Measurements from ENCODE around the gene TBCK. TPM values are rescaled to one million over a fixed set of nuclear protein-coding genes. Genes with fewer than 3 reads are reported as not detected.

TBCK gene
- total and polyA plus RNA-seq, 2 experiments from 2014 or later, result 13.9 to 28.9 TPM

GRCh38 chr4:106364282-106364681 is 48.3 kb upstream of the TBCK start:
- no peak overlapping the region for H3K4me3 Mint-ChIP-seq

More at GRCh38 chr4:106364282-106364681, 48.3 kb upstream of the TBCK start:
- no peaks in the 10 kb centered on the region for H3K27me3 ChIP-seq (ENCODE audit: insufficient read depth)
- DNase-seq (ENCODE audit: low spot score) (peak; percentile 5), ATAC-seq (peak; percentile 46; the same call in 2 of the 3 replicates)
- H3K27ac ChIP-seq (ENCODE audit: low read depth), result no peak overlapping the region
- H3K4me2 ChIP-seq, result no peak overlapping the region
- H3K36me3 ChIP-seq (ENCODE audit: insufficient read depth), result no peaks in the 10 kb centered on the region
- no peaks in the 10 kb centered on the region for H3K36me3 Mint-ChIP-seq (ENCODE audit: low read depth)
- H3K79me2 ChIP-seq (replicated peaks; ENCODE audit: insufficient read depth), result no peaks in the 10 kb centered on the region
- peak overlapping the region; percentile 90; the same call in 1 of the 2 replicates for H2AFZ ChIP-seq
- no peaks in the 10 kb centered on the region for H3K4me1 ChIP-seq (ENCODE audit: insufficient read depth)
- H4K20me1 ChIP-seq (replicated peaks; ENCODE audit: insufficient read depth), result no peaks in the 10 kb centered on the region
- no peaks in the 10 kb centered on the region for H3K9me3 Mint-ChIP-seq
- H3K4me1 Mint-ChIP-seq, result peaks cover 13% of the 10 kb centered on the region
- H3F3A ChIP-seq (replicated peaks; ENCODE audit: low read depth), result no peaks in the 10 kb centered on the region
- peak overlapping the region; percentile 52 for H3K27ac Mint-ChIP-seq
- no peak overlapping the region for H3K4me3 ChIP-seq
- H3K27me3 Mint-ChIP-seq (ENCODE audit: insufficient read depth, low read depth, poor library complexity), result no peaks in the 10 kb centered on the region
- TF ChIP-seq CTCF (conservative IDR thresholded peaks at IDR 0.05; ENCODE audit: low read depth in 2 of 2) (no peak), CREB1 (CRISPR knock-in tag; IDR thresholded peaks at IDR 0.05; ENCODE audit: low read depth) (no peak), NANOG (IDR thresholded peaks at IDR 0.05; ENCODE audit: borderline replicate concordance) (no peak), ETS1 (IDR thresholded peaks at IDR 0.05) (no peak), JUNB (IDR thresholded peaks at IDR 0.05; ENCODE audit: unreplicated experiment) (no peak), EZH2 (IDR thresholded peaks at IDR 0.05; ENCODE audit: low read depth, unreplicated experiment) (no peak), ZNF462 (CRISPR knock-in tag; IDR thresholded peaks at IDR 0.05) (no peak), STAT1 (IDR thresholded peaks at IDR 0.05; ENCODE audit: unreplicated experiment) (no peak)
- no peaks in the 10 kb centered on the region for H3K9me2 ChIP-seq (ENCODE audit: insufficient read depth)

All from GM23338 (cell line).